GM10266 (cell line): ENCODE data around the gene SH3RF3.

Experiments
- DNase-seq: peaks from one replicate; pipeline ENCODE4 v3.0.0; 2012; ENCODE audit errors: extremely low spot score
- CTCF ChIP-seq: IDR thresholded peaks from 2 replicates; pipeline ENCODE4 v1.5.1; 2012; ENCODE audit warnings: mild to moderate bottlenecking, low read depth; ENCODE audit not compliant: control insufficient read depth, insufficient read depth; ENCODE audit errors: missing control alignments

Gene SH3RF3

GRCh38 chr2:109383505-109384307 lies 254.7 kb downstream of the SH3RF3 start:
- no peak for DNase-seq
- TF ChIP-seq CTCF: no peak

- no peak for TF ChIP-seq CTCF
- no peak for DNase-seq
Measured at GRCh38 chr2:109384308-109385271, 255.6 kb downstream of the SH3RF3 start.

- no peak for DNase-seq
- no peak for TF ChIP-seq CTCF
Measured at GRCh38 chr2:109385506-109385905, 256.5 kb downstream of the SH3RF3 start.

GRCh38 chr2:109386004-109386695 lies 257.1 kb downstream of the SH3RF3 start:
- no peak for DNase-seq
- TF ChIP-seq CTCF: no peak

- no peak for DNase-seq
- TF ChIP-seq CTCF: no peak
Measured at GRCh38 chr2:109387221-109387735, 258.3 kb downstream of the SH3RF3 start.

- no peak for DNase-seq
- no peak for TF ChIP-seq CTCF
Measured at GRCh38 chr2:109387778-109388469, 258.9 kb downstream of the SH3RF3 start.
